Muscle layer of duodenum (tissue), 2 donors: ENCODE measurements around the gene ZBTB11.
"Not testable (repeated sequence)": the region's sequence is repeated elsewhere in the genome, so short reads cannot be mapped to it uniquely, and the experiment has no call there.

Experiments used
- H3K27ac ChIP-seq: one replicate; pipeline ENCODE4 v1.7.0; 2013; ENCODE audit warnings: mild to moderate bottlenecking, low read length
- H3K27me3 ChIP-seq: one replicate; pipeline ENCODE4 v1.7.0; 2013; ENCODE audit warnings: low read depth, mild to moderate bottlenecking, control low read depth, low read length
- H3K36me3 ChIP-seq, 2 donors: one replicate each; pipeline ENCODE4 v1.7.0; 2013; ENCODE audit warnings: low read length in 2 of 2, control low read depth in 1 of 2, mild to moderate bottlenecking in 1 of 2; ENCODE audit not compliant: insufficient read depth in 2 of 2, control insufficient read depth in 1 of 2
- H3K4me1 ChIP-seq, 2 donors: one replicate each; pipeline ENCODE4 v1.7.0; 2013; ENCODE audit warnings: low read length in 2 of 2, mild to moderate bottlenecking in 2 of 2, control low read depth in 1 of 2, moderate library complexity in 1 of 2; ENCODE audit not compliant: insufficient read depth in 2 of 2, control insufficient read depth in 1 of 2
- H3K4me3 ChIP-seq, 2 donors: one replicate each; pipeline ENCODE4 v1.7.0; 2013; ENCODE audit warnings: low read length in 2 of 2, low read depth in 1 of 2, mild to moderate bottlenecking in 1 of 2
- H3K9me3 ChIP-seq, 2 donors: one replicate each; pipeline ENCODE4 v1.7.0; 2013; ENCODE audit warnings: low read length in 2 of 2, control low read depth in 1 of 2, mild to moderate bottlenecking in 1 of 2; ENCODE audit not compliant: control insufficient read depth in 1 of 2
- donor health status: healthy.

ZBTB11 gene

DNA sequence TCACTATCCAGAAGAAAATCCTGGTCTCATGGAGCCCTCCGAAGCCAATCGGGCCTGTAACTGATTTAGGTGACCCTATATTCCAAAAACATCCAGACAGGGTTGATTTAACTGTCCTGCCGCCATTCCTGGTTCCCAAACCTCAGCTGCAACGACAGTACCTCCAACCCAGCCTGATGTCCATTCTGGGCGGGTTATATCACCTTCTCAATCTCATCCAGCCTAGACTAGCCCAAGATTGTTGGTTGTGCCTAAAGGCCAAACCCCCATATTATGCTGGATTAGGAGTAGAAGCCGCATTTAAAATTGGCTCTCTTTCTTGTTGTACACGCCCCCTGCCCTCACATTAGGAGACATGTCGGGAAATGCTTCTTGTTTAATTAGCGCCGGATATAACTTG, 36.7 kb downstream of the ZBTB11 start:
- Histone ChIP-seq H3K36me3 (no peaks in the 10 kb centered on the region), H3K27ac (no peak overlapping the region), H3K4me3 (no peak overlapping the region), H3K27me3 (no peaks in the 10 kb centered on the region), H3K9me3 (no peaks in the 10 kb centered on the region), H3K4me1 (no peaks in the 10 kb centered on the region)

DNA sequence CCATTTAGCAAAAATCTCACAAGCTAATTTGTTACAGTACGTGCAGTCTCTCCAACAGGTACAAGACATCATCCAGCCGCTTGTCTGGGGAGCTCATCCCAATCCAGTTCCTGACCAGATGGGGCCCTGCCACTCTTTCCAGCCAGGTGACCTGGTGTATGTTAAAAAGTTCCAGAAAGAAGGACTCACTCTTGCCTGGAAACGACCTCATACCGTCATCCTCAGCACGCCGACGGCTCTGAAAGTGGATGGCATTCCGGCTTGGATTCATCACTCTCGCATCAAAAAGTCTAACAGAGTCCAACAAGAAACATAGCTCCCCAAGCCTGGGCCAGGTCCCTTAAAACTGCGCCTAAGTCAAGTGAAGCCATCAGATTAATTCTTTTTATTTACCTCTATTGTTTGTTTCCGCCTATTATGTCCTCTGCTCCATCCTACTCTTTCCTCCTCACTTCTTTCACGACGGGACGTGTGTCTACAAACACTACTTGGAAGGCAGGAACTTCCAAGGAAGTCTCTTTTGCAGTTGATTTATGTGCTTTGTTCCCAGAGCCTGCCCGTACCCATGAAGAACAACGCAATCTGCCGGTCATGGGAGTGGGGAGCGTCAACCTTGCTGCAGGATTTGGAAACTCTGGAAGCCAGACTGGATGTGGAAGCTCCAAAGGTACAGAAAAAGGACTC, 37.5 kb downstream of the ZBTB11 start:
- Histone ChIP-seq H3K27ac (no peak overlapping the region), H3K4me1 (no peaks in the 10 kb centered on the region), H3K4me3 (no peak overlapping the region), H3K27me3 (no peaks in the 10 kb centered on the region), H3K9me3 (no peaks in the 10 kb centered on the region), H3K36me3 (no peaks in the 10 kb centered on the region)

DNA sequence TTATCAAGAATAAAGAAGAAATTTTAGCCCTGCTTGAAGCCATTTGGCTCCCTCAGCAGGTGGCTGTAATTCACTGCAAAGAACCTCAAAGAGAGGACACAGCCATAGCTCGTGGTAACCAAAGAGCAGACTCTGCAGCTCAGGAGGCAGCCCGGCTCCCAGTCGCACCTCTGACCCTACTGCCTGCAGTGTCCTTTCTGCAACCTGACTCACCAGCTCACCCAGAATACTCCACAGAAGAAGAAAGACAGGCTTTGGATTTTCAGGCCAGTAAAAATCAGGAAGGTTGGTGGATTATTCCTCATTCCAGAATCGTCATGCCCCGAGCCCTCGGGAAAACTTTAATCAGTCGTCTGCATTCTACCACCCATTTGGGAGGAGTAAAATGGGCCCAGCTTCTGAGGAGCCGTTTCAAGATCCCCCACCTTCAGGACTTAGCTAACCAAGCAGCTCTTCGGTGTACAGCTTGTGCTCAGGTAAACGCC, 38.6 kb downstream of the ZBTB11 start:
- Histone ChIP-seq H3K27me3 (no peaks in the 10 kb centered on the region), H3K9me3 (no peaks in the 10 kb centered on the region), H3K4me3 (no peak overlapping the region), H3K4me1 (no peaks in the 10 kb centered on the region), H3K36me3 (no peaks in the 10 kb centered on the region), H3K27ac (no peak overlapping the region)

DNA sequence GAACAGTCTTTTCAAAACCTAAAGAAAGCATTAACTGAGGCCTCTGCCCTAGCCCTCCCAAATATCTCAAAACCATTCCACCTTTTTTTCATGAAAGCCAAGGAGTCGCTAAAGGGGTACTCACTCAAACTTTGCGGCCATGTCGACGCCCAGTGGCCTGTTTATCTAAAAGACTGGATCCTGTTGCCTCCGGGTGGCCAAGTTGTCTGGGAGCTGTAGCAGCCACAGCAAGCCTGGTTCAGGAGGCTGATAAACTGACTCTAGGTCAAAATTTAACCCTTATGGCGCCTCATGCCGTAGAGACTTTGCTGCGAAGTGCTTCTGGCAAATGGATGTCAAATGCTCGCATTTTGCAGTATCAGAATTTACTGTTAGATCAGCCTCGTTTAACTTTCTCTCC, 39.5 kb downstream of the ZBTB11 start:
- Histone ChIP-seq H3K36me3 (no peaks in the 10 kb centered on the region), H3K27me3 (no peaks in the 10 kb centered on the region), H3K9me3 (no peaks in the 10 kb centered on the region), H3K4me1 (no peaks in the 10 kb centered on the region), H3K4me3 (no peak overlapping the region), H3K27ac (no peak overlapping the region)

DNA sequence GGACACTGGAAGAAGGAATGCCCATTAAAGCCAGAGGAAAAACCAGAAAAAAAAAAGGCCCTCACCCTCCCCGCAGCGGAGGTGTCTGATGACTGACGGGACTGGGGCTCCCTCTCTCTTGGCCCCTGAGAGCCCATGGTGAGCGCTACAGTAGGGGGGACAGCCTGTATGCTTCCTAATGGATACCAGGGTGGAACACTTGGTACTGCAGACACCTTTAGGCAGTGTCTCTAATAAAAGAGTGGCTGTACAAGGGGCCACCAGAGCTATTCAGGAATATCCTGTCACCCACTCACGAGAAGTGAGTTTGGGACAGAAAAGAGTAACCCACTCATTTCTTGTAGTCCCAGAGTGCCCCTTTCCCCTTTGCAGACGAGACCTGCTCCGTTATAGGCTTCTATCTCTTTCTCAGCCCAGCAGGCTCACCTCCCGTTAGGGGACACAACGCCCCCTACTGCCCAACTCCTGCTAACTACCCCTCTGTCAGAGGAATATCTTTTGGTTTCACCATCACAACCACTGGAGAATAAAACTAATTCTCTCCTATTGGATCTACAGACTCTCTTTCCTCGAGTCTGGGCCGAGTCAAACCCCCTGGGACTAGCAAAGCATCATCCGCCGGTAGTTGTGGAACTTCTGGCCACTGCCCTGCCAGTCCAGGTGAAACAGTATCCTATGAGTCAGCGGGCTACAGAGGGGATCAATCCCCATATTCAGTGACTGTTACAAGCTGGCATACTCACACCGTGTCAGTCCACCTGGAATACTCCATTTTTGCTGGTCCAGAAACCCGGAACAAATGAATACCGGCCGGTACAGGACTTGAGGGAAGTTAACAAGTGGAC, 40.8 kb downstream of the ZBTB11 start:
- H3K36me3 ChIP-seq: no peaks in the 10 kb centered on the region
- no peak overlapping the region for H3K4me3 ChIP-seq
- H3K27ac ChIP-seq: no peak overlapping the region
- no peaks in the 10 kb centered on the region for H3K4me1 ChIP-seq
- no peaks in the 10 kb centered on the region for H3K27me3 ChIP-seq
- H3K9me3 ChIP-seq: no peaks in the 10 kb centered on the region

DNA sequence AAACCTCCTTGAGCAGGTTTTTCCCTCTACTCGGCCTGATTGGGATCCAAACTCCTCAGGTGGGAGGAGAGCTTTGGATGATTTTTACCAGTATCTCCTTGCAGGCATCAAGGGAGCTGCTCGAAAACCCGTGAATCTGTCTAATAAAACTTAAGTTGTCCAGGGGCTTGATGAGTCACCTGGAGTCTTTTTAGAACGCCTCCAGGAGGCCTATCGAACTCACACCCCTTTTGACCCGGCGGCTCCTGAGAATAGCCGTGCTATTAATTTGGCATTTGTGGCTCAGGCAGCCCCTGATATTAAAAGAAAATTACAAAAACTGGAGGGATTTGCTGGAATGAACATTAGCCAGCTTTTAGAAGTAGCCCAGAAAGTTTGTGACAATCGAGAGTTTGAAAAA, 41.6 kb downstream of the ZBTB11 start:
- Histone ChIP-seq H3K36me3 (no peaks in the 10 kb centered on the region), H3K27me3 (no peaks in the 10 kb centered on the region), H3K4me3 (no peak overlapping the region), H3K27ac (no peak overlapping the region), H3K4me1 (no peaks in the 10 kb centered on the region), H3K9me3 (no peaks in the 10 kb centered on the region)

DNA sequence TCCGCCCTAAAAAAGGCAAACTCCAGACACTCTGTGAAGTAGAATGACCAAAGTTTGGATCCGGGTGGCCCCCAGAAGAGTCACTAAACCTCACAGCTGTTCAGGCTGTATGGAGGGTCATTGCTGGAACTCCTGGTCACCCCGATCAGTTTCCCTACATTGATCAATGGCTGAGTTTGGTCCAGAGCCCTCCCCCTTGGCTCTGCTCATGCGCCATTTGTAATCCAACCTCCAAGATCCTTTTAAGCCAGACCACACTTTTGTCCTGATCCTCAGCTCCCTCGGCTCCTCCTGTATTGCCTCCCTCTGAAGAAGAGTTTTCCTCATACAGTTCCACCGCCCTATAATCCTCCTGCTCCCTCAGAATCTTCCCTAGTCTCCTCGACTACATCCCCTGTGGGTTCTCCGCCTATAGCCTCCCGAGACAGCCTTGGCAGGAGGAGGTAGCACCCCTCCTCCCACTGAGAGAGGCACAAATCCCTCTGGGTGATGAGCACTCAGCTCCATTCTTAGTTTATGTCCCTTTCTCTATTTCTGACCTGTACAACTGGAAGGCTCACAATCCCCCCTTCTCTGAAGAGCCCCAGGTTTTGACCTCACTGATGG, 42.2 kb downstream of the ZBTB11 start:
- Histone ChIP-seq H3K4me1 (no peaks in the 10 kb centered on the region), H3K9me3 (no peaks in the 10 kb centered on the region), H3K27ac (no peak overlapping the region), H3K36me3 (no peaks in the 10 kb centered on the region), H3K4me3 (no peak overlapping the region), H3K27me3 (no peaks in the 10 kb centered on the region)

DNA sequence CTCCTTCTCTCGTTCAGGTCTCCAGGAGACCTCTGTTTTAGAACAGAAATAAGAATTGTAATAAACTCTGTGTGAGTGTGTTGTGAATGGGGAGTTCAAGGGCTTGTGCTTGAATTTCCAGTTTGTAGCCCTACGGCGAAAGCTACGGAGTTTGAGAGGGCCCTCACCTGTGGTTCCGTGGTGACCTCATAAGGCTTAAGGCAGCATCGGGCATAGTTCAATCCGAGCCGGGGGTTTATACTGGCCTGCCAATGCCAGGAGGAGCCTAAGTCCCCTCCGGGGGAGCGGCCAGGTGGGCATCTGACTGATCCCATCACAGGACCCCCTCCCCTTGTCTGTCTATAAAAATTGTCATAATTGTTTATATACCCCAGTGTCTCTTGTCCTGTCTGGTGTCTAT, 43.7 kb downstream of the ZBTB11 start:
- H3K4me3 ChIP-seq: no peak overlapping the region
- no peaks in the 10 kb centered on the region for H3K9me3 ChIP-seq

DNA sequence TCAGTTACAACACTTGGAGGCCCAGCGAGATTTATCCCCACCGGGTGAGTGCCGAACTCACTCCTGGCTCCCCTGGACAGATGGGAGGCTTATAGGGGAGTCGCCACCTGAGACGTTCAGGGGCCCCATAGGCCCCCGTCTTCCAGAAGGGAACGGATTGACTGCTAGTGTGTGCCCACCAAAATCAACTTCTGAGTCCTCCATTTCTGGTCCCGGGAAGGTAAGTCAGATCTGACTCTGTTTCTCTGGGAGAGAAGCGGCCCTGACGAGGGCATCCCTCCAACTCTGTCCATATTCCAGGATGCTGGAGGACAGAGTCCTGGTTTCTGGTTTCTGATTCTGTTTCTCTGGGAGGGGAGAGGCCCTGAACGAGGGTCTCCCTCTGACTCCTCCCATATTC, 44.3 kb downstream of the ZBTB11 start:
- H3K9me3 ChIP-seq: no peaks in the 10 kb centered on the region
- H3K4me3 ChIP-seq: no peak overlapping the region
- H3K27ac ChIP-seq: no peak overlapping the region
- no peaks in the 10 kb centered on the region for H3K36me3 ChIP-seq
- no peaks in the 10 kb centered on the region for H3K4me1 ChIP-seq
- no peaks in the 10 kb centered on the region for H3K27me3 ChIP-seq

More for the DNA sequence above, 43.7 kb downstream of the ZBTB11 start:
- H3K27me3 ChIP-seq: no peaks in the 10 kb centered on the region
- no peaks in the 10 kb centered on the region for H3K4me1 ChIP-seq
- no peaks in the 10 kb centered on the region for H3K36me3 ChIP-seq
- no peak overlapping the region for H3K27ac ChIP-seq

DNA sequence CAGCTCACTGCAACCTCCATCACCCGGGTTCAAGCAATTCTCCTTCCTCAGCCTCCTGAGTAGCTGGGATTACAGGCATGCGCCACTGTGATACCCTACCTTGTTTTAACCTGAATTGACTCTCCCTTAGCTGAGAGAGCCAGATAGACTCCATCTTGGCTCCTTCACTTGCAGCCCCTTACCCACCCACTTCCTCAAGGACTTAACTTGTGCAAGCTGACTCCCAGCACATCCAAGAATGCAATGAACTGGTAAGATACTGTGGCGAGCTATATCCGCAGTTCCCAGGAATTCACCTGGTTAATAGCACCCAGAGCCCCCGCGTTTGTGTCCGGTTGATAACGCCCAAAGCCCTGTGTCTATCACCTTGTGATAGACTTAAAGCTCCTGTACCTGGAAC, 45.0 kb downstream of the ZBTB11 start:
- not testable (repeated sequence) for H3K36me3 ChIP-seq, H3K4me1 ChIP-seq

DNA sequence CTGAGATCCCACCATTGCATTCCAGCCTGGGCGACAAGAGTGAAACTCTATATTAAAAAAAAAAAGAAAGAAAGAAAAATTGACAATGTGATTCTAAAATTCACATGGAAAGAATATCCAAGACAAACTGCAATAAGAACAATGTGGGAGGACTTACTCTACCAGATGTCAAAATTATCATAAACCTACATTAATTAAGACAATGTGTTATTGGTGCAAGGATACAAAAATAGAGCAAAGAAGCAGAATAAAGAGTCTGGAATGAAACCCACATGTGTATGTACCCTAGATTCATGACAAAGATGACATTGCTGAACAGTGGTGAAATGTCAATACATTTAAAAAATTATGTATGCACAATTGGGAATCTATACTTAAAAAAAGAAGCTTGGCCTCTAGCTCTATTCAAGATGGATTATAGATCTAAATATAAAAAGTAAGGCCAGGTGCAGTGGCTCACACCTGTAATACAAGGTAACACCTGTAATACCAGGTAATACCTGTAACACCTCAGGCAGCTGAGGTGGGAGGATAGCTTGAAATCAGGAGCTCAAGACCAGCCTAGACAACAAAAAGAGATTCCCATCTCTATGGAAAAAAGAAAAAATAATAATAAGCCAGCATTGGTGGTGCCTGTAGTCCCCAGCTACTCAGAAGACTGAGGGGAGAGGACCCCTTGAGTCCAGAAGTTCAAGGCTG, 45.7 kb downstream of the ZBTB11 start:
- no peak overlapping the region for H3K4me3 ChIP-seq
- no peaks in the 10 kb centered on the region for H3K9me3 ChIP-seq
- H3K4me1 ChIP-seq: no peaks in the 10 kb centered on the region
- H3K27me3 ChIP-seq: no peaks in the 10 kb centered on the region
- H3K27ac ChIP-seq: no peak overlapping the region
- H3K36me3 ChIP-seq: no peaks in the 10 kb centered on the region

More for the DNA sequence above, 45.0 kb downstream of the ZBTB11 start:
- H3K9me3 ChIP-seq, H3K27me3 ChIP-seq, H3K27ac ChIP-seq, H3K4me3 ChIP-seq: not testable (repeated sequence)
